HepG2 (cell line): ENCODE data around the gene RABGAP1L. TPM values are rescaled to one million over a fixed set of nuclear protein-coding genes. Genes with fewer than 3 reads are reported as not detected.

Experiments
- CREB1 ChIP-seq, 2 experiments: fragments of 450-650 bp in 1 of 2; IDR thresholded peaks; 2 replicates each; pipeline ENCODE4 v1.6.1; 2016 to 2017; ENCODE audit warnings: control low read depth in 1 of 2, mild to moderate bottlenecking in 1 of 2, missing compliant biosample characterization in 1 of 2, missing genetic modification characterization in 1 of 2
- GABPA ChIP-seq, 2 experiments: IDR thresholded peaks; 2 replicates each; pipeline ENCODE4 v1.6.1; 2011 to 2016; ENCODE audit warnings: low read depth in 2 of 2, low read length in 1 of 2, missing biosample characterization in 1 of 2, missing genetic modification characterization in 1 of 2
- HOXA3 ChIP-seq: sonication (generic); formaldehyde crosslinking; IDR thresholded peaks from 2 replicates; pipeline ENCODE4 v1.5.0; 2020; ENCODE audit warnings: missing genetic modification reagents
- REL ChIP-seq: sonication (generic); formaldehyde crosslinking; conservative IDR thresholded peaks from 2 replicates; pipeline ENCODE4 v1.8.0; 2022; ENCODE audit warnings: mild to moderate bottlenecking, missing genetic modification reagents, moderate library complexity
- SALL1 ChIP-seq: sonication (generic); formaldehyde crosslinking; IDR thresholded peaks from 2 replicates; pipeline ENCODE4 v1.8.0; 2022; ENCODE audit warnings: mild to moderate bottlenecking, missing genetic modification reagents
- SOX5 ChIP-seq: IDR thresholded peaks from 2 replicates; pipeline ENCODE4 v1.6.1; 2016; ENCODE audit warnings: borderline replicate concordance
- ZFP37 ChIP-seq: sonication (generic); formaldehyde crosslinking; IDR thresholded peaks from 2 replicates; pipeline ENCODE4 v1.4.0; 2020; ENCODE audit warnings: missing genetic modification reagents, borderline replicate concordance
- ZNF205 ChIP-seq: IDR thresholded peaks from 2 replicates; pipeline ENCODE4 v1.6.1; 2018; ENCODE audit warnings: missing biosample characterization, missing genetic modification reagents
- ZNF780A ChIP-seq: sonication (generic); formaldehyde crosslinking; IDR thresholded peaks from 2 replicates; pipeline ENCODE4 v1.8.0; 2022; ENCODE audit warnings: mild to moderate bottlenecking, missing genetic modification reagents, moderate library complexity
- ZNF781 ChIP-seq: sonication (generic); formaldehyde crosslinking; IDR thresholded peaks from 2 replicates; pipeline ENCODE4 v1.5.1; 2020; ENCODE audit warnings: borderline replicate concordance, mild to moderate bottlenecking, missing genetic modification reagents; ENCODE audit errors: not compliant biosample characterization
- ZSCAN20 ChIP-seq: sonication (generic); formaldehyde crosslinking; IDR thresholded peaks from 2 replicates; pipeline ENCODE4 v1.4.0; 2020; ENCODE audit warnings: missing genetic modification reagents, mild to moderate bottlenecking, borderline replicate concordance
- ZSCAN22 ChIP-seq: sonication (generic); formaldehyde crosslinking; IDR thresholded peaks from 2 replicates; pipeline ENCODE4 v1.4.0; 2020; ENCODE audit warnings: mild to moderate bottlenecking, missing genetic modification reagents
- polyA plus RNA-seq, 8 experiments: library from polyadenylated mRNA; depleted of rRNA in 3 of 8; stranded (reverse) in 7 of 8; unstranded in 1 of 8; fragments of >200 nt; fragmentation: Illumina TruSeq in 4 of 8; extraction: Trizol in 4 of 8; gene quantifications; 2 replicates each; pipeline versions ENCODE4 v1.2.1 to v1.2.3, GENCODE V29; 2011 to 2016; ENCODE audit warnings: low read depth in 4 of 8, missing spikeins in 1 of 8, mixed read lengths in 1 of 8; ENCODE audit not compliant: insufficient read depth in 1 of 8
- total RNA-seq, 5 experiments: library from RNA; depleted of rRNA; stranded (reverse); fragments of >200 nt; fragmentation: Illumina TruSeq; extraction: Trizol; gene quantifications; 2 replicates each; pipeline ENCODE4 v1.2.3, GENCODE V29; 2016; ENCODE audit warnings: low read depth in 1 of 5
- TF ChIP-seq, protein P1 (sequence below): sonication (generic); formaldehyde crosslinking; IDR thresholded peaks from 2 replicates; pipeline ENCODE4 v1.4.0; 2020; ENCODE audit warnings: missing genetic modification reagents, borderline replicate concordance
- TF ChIP-seq, protein P2 (sequence below): sonication (generic); formaldehyde crosslinking; IDR thresholded peaks from 2 replicates; pipeline ENCODE4 v1.8.0; 2022; ENCODE audit warnings: mild to moderate bottlenecking, missing genetic modification reagents
- TF ChIP-seq, protein P3 (sequence below): fragments of 450-650 bp; IDR thresholded peaks from 2 replicates; pipeline ENCODE4 v1.6.1; 2017; ENCODE audit warnings: mild to moderate bottlenecking
- TF ChIP-seq, protein P4 (sequence below), 2 experiments: sonication (generic) in 1 of 2; formaldehyde crosslinking in 1 of 2; IDR thresholded peaks; 2 replicates each; pipeline versions ENCODE4 v1.5.1 to v1.6.1; 2011 to 2020; ENCODE audit warnings: borderline replicate concordance in 1 of 2, low read depth in 1 of 2, low read length in 1 of 2, mild to moderate bottlenecking in 1 of 2, missing genetic modification reagents in 1 of 2, moderate library complexity in 1 of 2
- TF ChIP-seq, protein P5 (sequence below): sonication (generic); formaldehyde crosslinking; IDR thresholded peaks from 2 replicates; pipeline ENCODE4 v1.4.0; 2020; ENCODE audit warnings: mild to moderate bottlenecking, missing genetic modification reagents, borderline replicate concordance

The RABGAP1L gene
- total and polyA plus RNA-seq, 2 of the 13 experiments (the other 11 are each of a cell fraction or from before 2014, with no cell fraction given), result 7.9 to 22.6 TPM

DNA sequence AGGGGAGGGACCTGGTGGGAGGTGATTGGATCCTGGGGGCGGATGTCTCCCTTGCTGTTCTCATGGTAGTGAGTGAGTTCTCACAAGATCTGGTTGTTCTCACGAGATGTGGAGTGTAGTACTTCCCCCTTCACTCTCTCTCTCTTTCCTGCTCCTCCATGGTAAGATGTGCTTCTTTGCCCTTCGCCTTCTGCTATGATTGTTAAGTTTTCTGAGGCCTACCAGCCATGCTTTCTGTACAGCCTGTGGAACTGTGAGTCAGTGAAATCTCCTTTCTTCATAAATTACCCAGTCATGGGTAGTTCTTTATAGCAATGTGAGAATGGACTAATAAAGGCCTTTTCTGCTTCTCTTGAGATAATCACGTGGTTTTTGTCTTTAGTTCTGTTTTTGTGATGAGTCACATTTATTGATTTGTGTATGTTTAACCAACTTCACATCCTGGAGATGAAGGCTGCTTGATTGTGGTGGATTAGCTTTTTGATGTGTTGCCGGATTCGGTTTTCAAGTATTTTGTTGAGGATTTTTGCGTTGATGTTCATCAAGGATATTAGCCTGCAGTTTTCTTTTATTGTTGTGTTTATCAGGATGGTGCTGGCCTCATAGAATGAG is 45.5 kb downstream of the RABGAP1L start (continued):
- TF ChIP-seq, protein P1, sequence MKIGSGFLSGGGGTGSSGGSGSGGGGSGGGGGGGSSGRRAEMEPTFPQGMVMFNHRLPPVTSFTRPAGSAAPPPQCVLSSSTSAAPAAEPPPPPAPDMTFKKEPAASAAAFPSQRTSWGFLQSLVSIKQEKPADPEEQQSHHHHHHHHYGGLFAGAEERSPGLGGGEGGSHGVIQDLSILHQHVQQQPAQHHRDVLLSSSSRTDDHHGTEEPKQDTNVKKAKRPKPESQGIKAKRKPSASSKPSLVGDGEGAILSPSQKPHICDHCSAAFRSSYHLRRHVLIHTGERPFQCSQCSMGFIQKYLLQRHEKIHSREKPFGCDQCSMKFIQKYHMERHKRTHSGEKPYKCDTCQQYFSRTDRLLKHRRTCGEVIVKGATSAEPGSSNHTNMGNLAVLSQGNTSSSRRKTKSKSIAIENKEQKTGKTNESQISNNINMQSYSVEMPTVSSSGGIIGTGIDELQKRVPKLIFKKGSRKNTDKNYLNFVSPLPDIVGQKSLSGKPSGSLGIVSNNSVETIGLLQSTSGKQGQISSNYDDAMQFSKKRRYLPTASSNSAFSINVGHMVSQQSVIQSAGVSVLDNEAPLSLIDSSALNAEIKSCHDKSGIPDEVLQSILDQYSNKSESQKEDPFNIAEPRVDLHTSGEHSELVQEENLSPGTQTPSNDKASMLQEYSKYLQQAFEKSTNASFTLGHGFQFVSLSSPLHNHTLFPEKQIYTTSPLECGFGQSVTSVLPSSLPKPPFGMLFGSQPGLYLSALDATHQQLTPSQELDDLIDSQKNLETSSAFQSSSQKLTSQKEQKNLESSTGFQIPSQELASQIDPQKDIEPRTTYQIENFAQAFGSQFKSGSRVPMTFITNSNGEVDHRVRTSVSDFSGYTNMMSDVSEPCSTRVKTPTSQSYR (CRISPR knock-in tag), result no peak
- TF ChIP-seq, protein P2, sequence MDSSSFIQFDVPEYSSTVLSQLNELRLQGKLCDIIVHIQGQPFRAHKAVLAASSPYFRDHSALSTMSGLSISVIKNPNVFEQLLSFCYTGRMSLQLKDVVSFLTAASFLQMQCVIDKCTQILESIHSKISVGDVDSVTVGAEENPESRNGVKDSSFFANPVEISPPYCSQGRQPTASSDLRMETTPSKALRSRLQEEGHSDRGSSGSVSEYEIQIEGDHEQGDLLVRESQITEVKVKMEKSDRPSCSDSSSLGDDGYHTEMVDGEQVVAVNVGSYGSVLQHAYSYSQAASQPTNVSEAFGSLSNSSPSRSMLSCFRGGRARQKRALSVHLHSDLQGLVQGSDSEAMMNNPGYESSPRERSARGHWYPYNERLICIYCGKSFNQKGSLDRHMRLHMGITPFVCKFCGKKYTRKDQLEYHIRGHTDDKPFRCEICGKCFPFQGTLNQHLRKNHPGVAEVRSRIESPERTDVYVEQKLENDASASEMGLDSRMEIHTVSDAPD (CRISPR knock-in tag), result no peak
- no peak for TF ChIP-seq ZSCAN22 (CRISPR knock-in tag)
- TF ChIP-seq, protein P3, sequence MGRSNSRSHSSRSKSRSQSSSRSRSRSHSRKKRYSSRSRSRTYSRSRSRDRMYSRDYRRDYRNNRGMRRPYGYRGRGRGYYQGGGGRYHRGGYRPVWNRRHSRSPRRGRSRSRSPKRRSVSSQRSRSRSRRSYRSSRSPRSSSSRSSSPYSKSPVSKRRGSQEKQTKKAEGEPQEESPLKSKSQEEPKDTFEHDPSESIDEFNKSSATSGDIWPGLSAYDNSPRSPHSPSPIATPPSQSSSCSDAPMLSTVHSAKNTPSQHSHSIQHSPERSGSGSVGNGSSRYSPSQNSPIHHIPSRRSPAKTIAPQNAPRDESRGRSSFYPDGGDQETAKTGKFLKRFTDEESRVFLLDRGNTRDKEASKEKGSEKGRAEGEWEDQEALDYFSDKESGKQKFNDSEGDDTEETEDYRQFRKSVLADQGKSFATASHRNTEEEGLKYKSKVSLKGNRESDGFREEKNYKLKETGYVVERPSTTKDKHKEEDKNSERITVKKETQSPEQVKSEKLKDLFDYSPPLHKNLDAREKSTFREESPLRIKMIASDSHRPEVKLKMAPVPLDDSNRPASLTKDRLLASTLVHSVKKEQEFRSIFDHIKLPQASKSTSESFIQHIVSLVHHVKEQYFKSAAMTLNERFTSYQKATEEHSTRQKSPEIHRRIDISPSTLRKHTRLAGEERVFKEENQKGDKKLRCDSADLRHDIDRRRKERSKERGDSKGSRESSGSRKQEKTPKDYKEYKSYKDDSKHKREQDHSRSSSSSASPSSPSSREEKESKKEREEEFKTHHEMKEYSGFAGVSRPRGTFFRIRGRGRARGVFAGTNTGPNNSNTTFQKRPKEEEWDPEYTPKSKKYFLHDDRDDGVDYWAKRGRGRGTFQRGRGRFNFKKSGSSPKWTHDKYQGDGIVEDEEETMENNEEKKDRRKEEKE, result no peak
- TF ChIP-seq HOXA3 (CRISPR knock-in tag), result no peak
- no peak for TF ChIP-seq ZNF205 (CRISPR knock-in tag)
- TF ChIP-seq ZNF781, result no peak
- TF ChIP-seq GABPA (IDR thresholded peaks at IDR 0.05; ENCODE audit: low read depth, low read length), result no peak
- TF ChIP-seq GABPA (CRISPR knock-in tag; IDR thresholded peaks at IDR 0.05; ENCODE audit: low read depth), result no peak
- TF ChIP-seq SOX5 (CRISPR knock-in tag), result peak; percentile 36; the same call in 1 of the 2 replicates
- TF ChIP-seq REL (CRISPR knock-in tag), result no peak
- TF ChIP-seq ZSCAN20 (CRISPR knock-in tag), result no peak
- peak; percentile 38; the same call in 1 of the 2 replicates for TF ChIP-seq CREB1 (IDR thresholded peaks at IDR 0.05)
- TF ChIP-seq CREB1 (CRISPR knock-in tag; IDR thresholded peaks at IDR 0.05), result no peak
- TF ChIP-seq ZNF780A (CRISPR knock-in tag), result no peak
- TF ChIP-seq SALL1 (CRISPR knock-in tag), result no peak
- TF ChIP-seq ZFP37 (CRISPR knock-in tag), result no peak
- TF ChIP-seq, protein P4, sequence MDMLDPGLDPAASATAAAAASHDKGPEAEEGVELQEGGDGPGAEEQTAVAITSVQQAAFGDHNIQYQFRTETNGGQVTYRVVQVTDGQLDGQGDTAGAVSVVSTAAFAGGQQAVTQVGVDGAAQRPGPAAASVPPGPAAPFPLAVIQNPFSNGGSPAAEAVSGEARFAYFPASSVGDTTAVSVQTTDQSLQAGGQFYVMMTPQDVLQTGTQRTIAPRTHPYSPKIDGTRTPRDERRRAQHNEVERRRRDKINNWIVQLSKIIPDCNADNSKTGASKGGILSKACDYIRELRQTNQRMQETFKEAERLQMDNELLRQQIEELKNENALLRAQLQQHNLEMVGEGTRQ (IDR thresholded peaks at IDR 0.05; ENCODE audit: low read depth, low read length), result no peak
- TF ChIP-seq, protein P4 (CRISPR knock-in tag; IDR thresholded peaks at IDR 0.05; ENCODE audit: borderline replicate concordance), result peak; percentile 38; the same call in 1 of the 2 replicates
- TF ChIP-seq, protein P5, sequence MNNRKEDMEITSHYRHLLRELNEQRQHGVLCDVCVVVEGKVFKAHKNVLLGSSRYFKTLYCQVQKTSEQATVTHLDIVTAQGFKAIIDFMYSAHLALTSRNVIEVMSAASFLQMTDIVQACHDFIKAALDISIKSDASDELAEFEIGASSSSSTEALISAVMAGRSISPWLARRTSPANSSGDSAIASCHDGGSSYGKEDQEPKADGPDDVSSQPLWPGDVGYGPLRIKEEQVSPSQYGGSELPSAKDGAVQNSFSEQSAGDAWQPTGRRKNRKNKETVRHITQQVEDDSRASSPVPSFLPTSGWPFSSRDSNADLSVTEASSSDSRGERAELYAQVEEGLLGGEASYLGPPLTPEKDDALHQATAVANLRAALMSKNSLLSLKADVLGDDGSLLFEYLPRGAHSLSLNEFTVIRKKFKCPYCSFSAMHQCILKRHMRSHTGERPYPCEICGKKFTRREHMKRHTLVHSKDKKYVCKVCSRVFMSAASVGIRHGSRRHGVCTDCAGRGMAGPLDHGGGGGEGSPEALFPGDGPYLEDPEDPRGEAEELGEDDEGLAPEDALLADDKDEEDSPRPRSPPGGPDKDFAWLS (CRISPR knock-in tag), result no peak
